Activated naive CD8-positive, alpha-beta T cell treated with anti-CD3 and anti-CD28 coated beads, Interleukin-2, amount 50 U/mL, for 16 hours (primary cell): ENCODE results near the gene ATG16L2.
"Not testable (repeated sequence)": the region's sequence is repeated elsewhere in the genome, so short reads cannot be mapped to it uniquely, and the experiment has no call there.

Source experiments
- DNase-seq: peaks from one replicate; pipeline ENCODE4 v3.0.0-alpha.2; 2020; ENCODE audit warnings: low read depth, low spot score

Gene ATG16L2

DNA sequence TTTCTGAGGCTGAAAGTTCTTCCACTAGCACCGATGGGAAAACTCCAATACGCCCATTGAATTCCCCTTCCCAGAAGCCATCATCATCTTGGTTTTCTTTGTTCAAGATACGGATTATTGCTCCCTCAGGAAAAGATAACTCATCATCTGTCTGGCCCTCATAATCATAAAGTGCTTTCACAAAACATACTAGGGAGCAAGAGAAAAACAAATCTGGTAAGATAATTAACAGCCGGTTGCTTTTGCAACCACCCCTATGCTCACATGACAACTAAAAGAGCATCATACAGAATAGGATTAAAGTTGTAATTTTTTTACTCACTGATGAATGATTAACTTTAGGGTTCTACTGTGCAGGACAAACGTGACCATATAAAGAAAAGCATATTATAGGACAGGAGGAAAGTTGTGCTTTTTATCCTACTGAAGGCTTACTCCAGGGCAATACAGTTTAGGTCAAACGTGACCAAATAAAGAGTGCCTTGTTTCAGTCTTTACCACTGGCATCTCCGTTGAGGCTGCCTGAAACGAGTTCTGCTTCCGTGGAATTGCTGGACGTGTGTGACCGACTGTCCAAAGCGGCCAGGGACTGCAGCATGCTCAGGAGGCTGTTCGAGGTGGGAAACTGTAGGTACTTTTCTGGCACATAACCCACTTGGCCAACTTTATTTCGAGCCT lies 28.6 kb downstream of the ATG16L2 start:
- no peak for DNase-seq

DNA sequence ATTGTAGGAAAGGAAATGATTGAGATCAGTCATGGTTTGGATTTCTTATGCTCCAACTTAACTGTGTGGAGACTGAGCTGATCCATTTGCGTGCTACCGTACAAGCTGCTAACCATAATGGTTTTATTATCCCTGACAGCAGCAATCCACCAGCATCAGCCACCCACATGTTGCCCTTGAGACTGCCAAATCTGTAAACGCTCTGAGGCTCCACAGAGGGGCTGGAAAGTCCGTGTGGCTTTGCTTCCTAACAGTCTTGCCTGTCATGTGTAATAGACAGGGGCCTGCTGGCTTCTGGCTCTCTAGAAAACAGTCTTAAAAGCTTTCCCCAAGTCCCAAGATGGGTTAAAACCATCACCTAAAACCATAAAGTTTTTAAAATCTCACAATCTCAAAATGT lies 30.1 kb downstream of the ATG16L2 start:
- DNase-seq = no peak

DNA sequence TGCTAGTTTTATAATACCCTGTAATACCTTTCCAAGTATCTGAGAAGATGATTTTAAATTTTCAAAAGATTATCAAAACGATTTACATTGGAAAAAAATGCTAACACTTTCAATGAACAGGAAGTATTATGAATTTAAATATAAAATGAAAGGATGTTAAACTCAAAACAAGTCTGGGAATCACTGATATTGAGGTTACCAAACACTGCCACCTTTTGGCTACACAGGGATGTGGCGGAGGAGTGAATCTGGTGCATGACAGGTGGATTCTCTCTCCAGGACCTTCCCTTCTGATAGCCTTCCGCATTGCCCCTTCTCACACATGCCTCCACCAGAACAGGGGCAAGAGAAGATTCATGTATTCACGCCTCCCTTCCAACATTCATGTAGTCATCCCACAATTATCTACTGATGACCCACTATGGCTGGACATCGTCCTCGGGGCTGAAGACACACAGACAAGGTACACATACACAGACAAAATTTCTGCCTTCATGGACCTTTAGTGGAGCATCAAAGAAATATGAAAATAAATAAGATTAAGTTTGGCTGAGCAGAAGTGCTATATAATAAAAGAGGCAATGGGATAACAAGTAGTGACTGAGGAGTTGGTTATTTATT lies 34.7 kb downstream of the ATG16L2 start:
- no peak for DNase-seq

GRCh38 chr11:72850832-72851231 lies 36.6 kb downstream of the ATG16L2 start:
- no peak for DNase-seq

GRCh38 chr11:72851726-72852125 lies 37.5 kb downstream of the ATG16L2 start:
- no peak for DNase-seq

- no peak for DNase-seq
Observed at GRCh38 chr11:72856065-72856464, 41.9 kb downstream of the ATG16L2 start.

DNA sequence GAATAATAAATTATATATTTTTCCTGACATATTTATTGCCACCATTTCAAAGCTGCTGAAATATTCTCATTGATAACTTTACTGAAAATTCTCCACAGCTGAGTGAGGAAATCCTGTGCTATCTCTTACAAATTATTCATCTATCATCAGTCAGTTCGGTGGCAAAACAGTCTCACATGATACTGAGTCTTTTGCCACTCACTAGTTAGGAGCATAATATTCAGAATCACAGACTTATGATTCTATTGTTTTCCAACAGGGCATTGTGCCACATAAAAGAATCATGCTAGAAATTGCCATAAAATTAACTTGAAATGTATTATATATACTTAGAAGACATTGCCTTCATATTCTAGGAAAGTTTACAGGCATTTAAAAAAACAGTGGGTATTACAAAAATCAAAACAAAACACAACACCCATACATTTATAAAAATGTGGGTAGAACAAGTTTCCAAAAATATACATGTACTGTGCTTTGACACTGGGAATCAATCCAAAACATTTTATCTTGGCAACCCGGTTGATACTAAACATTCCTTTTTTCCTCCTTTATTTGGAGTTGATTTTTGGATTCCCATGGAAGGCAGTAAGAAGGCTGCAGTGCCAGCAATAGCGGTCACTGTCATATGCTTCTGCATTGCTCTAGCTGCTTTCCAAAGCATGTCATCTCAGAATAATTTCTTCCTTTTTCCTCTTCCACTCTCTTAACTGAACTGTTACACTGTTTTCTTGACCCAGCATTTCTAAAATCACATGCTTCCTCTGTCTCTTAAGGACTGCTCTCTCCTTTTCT lies 42.5 kb downstream of the ATG16L2 start:
- no peak for DNase-seq

- DNase-seq = not testable (repeated sequence)
Observed at GRCh38 chr11:72858267-72858666, 44.1 kb downstream of the ATG16L2 start.

GRCh38 chr11:72859126-72859525 lies 44.9 kb downstream of the ATG16L2 start:
- no peak for DNase-seq

DNA sequence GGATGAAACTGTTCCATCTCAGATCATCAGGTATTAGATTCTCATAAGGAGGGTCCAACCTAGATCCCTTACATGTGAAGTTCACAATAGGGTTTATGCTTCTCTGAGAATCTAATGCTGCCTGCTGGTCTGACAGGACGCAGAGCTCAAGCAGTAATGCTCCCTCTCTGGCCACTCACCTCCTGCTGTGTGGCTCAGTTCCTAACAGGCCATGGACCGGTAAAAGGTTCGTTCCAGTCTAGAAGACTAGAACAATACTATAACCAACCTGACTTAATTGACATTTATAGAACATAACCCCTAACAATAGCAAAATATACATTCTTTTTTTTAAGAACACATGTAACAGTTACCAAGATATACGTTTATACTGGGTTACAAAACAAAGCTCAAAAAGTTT lies 45.8 kb downstream of the ATG16L2 start:
- DNase-seq = no peak

DNA sequence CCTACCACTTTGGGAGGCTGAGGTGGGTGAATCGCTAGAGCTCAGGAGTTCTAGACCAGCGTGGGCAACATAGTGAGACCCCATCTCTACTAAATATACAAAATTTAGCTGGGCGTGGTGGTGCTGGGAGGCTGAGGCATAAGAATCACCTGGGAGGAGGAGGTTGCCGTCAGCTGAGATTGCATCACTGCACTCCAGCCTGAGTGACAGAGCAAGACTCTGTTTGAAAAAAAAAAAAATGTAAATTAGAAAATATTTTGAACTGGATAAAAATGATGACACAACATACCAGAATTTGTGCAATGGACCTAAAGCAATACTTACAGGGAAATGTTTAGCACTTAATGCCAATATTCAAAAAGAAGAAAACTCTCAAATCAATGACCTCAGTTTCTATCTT lies 46.4 kb downstream of the ATG16L2 start:
- DNase-seq = no peak

- no peak for DNase-seq
Observed at GRCh38 chr11:72863091-72863490, 48.9 kb downstream of the ATG16L2 start.

DNA sequence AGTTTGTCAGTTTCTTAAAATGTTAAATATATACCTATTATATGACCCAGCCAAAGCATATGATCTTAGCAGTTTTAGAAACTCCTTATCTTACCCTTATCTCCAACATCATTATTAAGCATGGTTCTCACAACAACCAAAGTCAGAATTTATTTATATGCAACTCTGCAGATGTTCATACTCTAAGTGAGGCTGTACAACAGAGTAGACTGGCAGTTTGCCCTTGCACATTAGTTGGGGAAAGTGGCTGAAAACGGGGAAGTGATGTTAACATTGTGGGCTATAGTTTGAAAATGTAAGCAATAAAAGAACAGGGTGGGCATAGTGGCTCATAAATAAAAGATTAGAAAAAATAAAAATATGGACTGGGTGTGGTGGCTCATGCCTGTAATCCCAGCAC lies 49.7 kb downstream of the ATG16L2 start:
- DNase-seq = no peak

- DNase-seq = no peak
Observed at GRCh38 chr11:72864702-72865655, 50.8 kb downstream of the ATG16L2 start.

- no peak for DNase-seq
Observed at GRCh38 chr11:72867970-72868369, 53.8 kb downstream of the ATG16L2 start.

DNA sequence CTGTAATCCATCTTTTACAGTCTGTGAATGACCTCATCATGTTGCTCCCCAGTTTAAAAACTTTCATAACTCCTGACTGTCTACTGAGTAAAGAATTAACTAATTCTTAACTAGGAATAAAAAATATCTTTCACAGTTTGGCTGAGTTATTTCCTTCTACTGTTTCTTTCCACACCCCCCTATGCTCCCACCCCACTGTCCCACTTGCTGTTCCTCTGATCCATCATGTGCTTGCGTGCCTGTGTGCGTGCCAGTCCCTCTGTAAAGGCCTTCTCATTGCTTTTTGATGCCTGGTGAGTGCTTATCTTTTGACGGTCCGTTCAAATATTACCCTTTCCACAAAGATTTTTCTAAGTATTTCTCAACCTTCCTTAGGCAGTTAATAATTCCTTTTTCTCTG lies 55.6 kb downstream of the ATG16L2 start:
- no peak for DNase-seq

GRCh38 chr11:72871119-72871518 lies 56.9 kb downstream of the ATG16L2 start:
- no peak for DNase-seq

DNA sequence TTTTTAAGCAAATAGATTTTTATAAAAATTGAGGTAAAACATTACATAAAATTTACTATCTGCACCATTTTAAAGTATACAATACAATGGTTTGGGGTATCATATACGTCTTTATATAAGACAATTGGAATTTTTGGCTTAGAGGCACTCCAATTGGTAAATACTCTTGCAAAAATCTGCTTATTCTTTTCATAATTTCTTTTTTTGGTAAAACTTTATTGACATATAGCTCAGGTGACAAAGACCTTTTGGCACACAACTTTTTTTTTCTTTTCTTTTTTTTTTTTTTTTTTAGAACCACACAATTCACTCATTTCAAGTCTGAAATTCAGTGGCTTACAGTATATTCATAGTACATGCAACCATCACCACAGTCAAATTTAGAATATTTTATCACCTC lies 57.8 kb downstream of the ATG16L2 start:
- no peak for DNase-seq

GRCh38 chr11:72875736-72876135 lies 61.5 kb downstream of the ATG16L2 start:
- no peak for DNase-seq

GRCh38 chr11:72876147-72876546 lies 61.9 kb downstream of the ATG16L2 start:
- no peak for DNase-seq
